ENCODE measurements around the gene PCDHGB5.
A peak's percentile ranks its signal among the peaks of the same experiment; 100 is the strongest.
"Not testable (repeated sequence)": the region's sequence is repeated elsewhere in the genome, so short reads cannot be mapped to it uniquely, and the experiment has no call there.

PCDHGB5 gene

DNA sequence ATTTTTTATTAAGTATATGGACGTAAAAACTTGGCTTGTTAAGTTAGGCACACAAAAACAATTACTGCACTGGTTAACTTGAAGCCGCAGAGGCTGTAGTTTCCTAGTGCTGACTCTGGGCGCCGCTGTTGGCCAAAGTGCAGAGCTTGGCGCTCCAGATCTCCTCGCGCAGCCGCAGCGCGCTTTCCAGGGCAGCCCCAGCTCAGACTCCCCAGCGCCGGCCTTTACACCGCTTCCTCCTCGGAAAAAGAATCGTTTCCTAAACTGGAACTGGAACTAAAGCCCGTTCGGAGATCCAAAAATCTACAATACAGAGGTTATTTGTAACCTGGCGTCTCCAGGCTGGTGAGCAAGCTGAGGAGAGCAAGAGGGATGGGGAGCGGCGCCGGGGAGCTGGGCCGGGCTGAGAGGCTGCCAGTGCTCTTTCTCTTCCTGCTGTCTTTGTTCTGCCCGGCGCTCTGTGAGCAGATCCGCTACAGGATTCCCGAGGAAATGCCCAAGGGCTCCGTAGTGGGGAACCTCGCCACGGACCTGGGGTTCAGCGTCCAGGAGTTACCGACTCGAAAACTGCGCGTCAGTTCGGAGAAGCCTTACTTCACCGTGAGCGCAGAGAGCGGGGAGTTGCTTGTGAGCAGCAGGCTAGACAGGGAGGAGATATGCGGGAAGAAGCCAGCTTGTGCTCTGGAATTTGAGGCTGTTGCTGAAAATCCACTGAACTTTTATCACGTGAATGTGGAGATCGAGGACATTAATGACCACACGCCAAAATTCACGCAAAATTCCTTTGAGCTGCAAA is at the start of gene PCDHGB5:
Gene PCDHGB5, plus strand, starts transcription at position 192 of the 796 bp plus-strand sequence. Its CDS starts 181 bp downstream, at position 373.
- DNase-seq (ENCODE audit: low spot score in 2 of 2), result peak in 1 of 2 experiments; percentile 6

DNA sequence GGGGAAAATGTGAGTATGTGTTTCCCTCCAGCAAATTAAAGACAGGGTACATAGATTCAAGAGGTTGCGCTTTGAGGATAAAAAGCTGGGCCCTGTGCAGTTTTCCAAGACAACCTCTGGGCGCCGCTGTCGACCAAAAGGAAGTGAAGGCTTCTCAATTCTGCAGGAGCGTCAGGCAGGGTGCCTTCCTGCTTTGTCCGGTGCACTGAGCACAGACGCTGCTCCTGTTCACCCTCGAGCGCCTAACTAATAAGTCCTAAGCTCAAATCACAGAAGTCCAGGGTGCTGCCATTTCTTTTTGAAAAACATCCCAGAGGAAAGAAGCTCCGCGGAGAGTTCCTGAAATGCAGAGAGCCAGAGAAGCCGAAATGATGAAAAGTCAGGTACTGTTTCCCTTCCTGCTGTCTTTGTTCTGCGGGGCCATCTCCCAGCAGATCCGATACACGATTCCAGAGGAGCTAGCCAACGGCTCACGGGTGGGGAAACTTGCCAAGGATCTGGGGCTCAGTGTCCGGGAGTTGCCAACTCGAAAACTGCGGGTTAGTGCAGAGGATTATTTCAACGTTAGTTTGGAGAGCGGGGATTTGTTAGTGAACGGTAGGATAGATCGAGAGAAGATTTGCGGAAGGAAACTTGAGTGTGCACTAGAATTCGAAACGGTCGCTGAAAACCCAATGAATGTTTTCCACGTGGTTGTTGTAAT is 47.7 kb upstream of the PCDHGB5 start, which contains the start of gene PCDHGB1:
Gene PCDHGB1, plus strand, starts transcription at position 183 of the 703 bp plus-strand sequence. Its CDS starts 162 bp downstream, at position 345.
- no peaks in the 10 kb centered on the region for H3K4me1 ChIP-seq
- no peaks in the 10 kb centered on the region for H3K36me3 ChIP-seq (replicated peaks)
- no peaks in the 10 kb centered on the region for H3K27me3 ChIP-seq (ENCODE audit: low read depth)
- in situ Hi-C loops (cut with MboI; ENCODE audit: low sequenced_read_pairs), result loop anchor here (10.0 kb wide), 1 partner anchor 215 kb away; no protein-coding TSS in a partner anchor
- DNase-seq (ENCODE audit: low spot score in 2 of 2), result peak; percentile 40 to 74
- H3K9me3 ChIP-seq, result no peaks in the 10 kb centered on the region
- H3K4me3 ChIP-seq, result no peak within 1 kb of the TSS

More for the DNA sequence above, at the start of gene PCDHGB5:
- H3K27me3 ChIP-seq (ENCODE audit: low read depth); H3K36me3 ChIP-seq (replicated peaks); in situ Hi-C loops (cut with MboI; ENCODE audit: low sequenced_read_pairs); H3K4me3 ChIP-seq; H3K9me3 ChIP-seq; H3K4me1 ChIP-seq: not testable (repeated sequence)

DNA sequence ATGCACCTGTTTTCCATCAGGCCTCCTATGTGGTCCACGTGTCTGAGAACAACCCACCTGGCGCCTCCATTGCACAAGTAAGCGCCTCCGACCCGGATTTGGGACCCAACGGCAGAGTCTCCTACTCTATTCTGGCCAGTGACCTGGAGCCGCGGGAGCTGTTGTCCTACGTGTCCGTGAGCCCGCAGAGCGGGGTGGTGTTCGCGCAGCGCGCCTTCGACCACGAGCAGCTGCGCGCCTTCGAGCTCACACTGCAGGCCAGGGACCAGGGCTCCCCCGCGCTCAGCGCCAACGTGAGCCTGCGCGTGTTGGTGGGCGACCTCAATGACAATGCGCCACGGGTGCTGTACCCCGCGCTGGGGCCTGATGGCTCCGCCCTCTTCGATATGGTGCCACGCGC is 46.2 kb upstream of the PCDHGB5 start:
- Histone ChIP-seq H3K9me3 (no peaks in the 10 kb centered on the region), H3K4me1 (no peaks in the 10 kb centered on the region), H3K4me3 (no peak overlapping the region), H3K36me3 (replicated peaks) (no peaks in the 10 kb centered on the region), H3K27me3 (ENCODE audit: low read depth) (no peaks in the 10 kb centered on the region)
- in situ Hi-C loops (cut with MboI; ENCODE audit: low sequenced_read_pairs), result loop anchor here (10.0 kb wide), 1 partner anchor 213 kb away; no protein-coding TSS in a partner anchor
- no peak for DNase-seq (ENCODE audit: low spot score in 2 of 2)

DNA sequence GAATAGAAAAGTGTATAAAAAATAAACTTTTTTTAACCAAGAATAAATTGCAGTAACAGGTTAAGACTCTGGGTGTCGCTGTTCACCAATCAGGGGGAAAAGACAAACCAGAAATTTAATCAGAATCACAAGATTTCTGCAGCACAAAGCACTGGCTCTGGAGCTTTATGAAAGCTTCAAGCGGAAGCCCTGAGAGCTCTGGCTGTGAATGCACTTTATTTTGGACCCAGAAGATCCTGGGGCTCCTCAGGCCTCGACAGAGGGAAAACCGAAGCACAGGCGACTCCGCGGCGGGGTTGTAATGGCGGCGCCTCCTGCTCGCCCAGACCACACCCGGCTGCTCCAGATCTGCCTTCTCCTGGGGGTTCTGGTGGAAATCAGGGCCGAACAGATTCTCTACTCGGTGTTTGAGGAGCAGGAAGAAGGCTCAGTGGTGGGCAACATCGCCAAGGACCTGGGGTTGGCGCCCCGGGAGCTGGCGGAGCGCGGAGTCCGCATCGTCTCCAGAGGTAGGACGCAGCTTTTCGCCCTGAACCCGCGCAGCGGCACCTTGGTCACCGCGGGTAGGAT is 42.8 kb upstream of the PCDHGB5 start, which contains the start of gene PCDHGA4:
Gene PCDHGA4, plus strand, starts transcription at position 122 of the 570 bp plus-strand sequence. Its CDS starts 87 bp downstream, at position 209.
- H3K27me3 ChIP-seq (ENCODE audit: low read depth), result no peaks in the 10 kb centered on the region
- no peaks in the 10 kb centered on the region for H3K4me1 ChIP-seq
- H3K36me3 ChIP-seq (replicated peaks), result no peaks in the 10 kb centered on the region
- no peak for DNase-seq (ENCODE audit: low spot score in 2 of 2)
- in situ Hi-C loops (cut with MboI; ENCODE audit: low sequenced_read_pairs), result loop anchor here (10.0 kb wide), 1 partner anchor 210 kb away; no protein-coding TSS in a partner anchor
- H3K4me3 ChIP-seq, result no peak within 1 kb of the TSS
- H3K9me3 ChIP-seq, result no peaks in the 10 kb centered on the region

DNA sequence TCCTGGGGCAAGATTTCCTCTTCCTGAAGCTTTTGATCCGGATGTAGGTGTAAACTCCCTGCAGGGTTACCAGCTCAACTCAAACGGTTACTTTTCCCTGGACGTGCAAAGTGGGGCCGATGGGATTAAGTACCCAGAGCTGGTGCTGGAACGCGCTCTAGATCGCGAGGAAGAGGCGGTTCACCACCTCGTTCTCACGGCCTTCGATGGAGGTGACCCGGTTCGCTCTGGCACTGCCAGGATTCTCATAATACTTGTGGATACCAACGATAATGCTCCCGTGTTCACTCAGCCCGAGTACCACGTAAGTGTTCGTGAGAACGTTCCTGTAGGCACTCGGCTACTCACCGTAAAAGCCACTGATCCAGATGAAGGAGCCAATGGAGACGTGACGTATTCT is 42.1 kb upstream of the PCDHGB5 start:
- Histone ChIP-seq H3K9me3 (no peaks in the 10 kb centered on the region), H3K4me1 (no peaks in the 10 kb centered on the region), H3K36me3 (replicated peaks) (no peaks in the 10 kb centered on the region), H3K27me3 (ENCODE audit: low read depth) (no peaks in the 10 kb centered on the region), H3K4me3 (no peak overlapping the region)
- no peak for DNase-seq (ENCODE audit: low spot score in 2 of 2)
- in situ Hi-C loops (cut with MboI; ENCODE audit: low sequenced_read_pairs), result loop anchor here (10.0 kb wide), 1 partner anchor 209 kb away; no protein-coding TSS in a partner anchor

DNA sequence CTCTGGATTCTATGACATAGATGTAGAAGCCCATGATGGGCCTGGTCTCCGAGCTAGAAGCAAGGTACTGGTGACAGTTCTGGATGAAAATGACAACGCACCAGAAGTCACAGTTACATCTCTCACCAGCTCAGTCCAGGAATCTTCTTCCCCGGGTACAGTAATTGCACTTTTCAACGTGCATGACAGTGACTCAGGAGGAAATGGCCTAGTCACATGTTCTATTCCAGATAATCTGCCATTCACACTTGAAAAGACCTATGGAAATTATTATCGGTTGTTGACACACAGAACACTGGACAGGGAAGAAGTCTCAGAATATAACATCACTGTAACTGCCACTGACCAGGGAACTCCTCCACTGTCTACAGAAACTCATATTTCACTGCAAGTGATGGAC is 41.6 kb upstream of the PCDHGB5 start:
- Histone ChIP-seq H3K36me3 (replicated peaks) (no peaks in the 10 kb centered on the region), H3K4me3 (no peak overlapping the region), H3K4me1 (no peaks in the 10 kb centered on the region), H3K9me3 (no peaks in the 10 kb centered on the region), H3K27me3 (ENCODE audit: low read depth) (no peaks in the 10 kb centered on the region)
- in situ Hi-C loops (cut with MboI; ENCODE audit: low sequenced_read_pairs), result loop anchor here (10.0 kb wide), 1 partner anchor 209 kb away; no protein-coding TSS in a partner anchor
- DNase-seq (ENCODE audit: low spot score in 2 of 2), result no peak

DNA sequence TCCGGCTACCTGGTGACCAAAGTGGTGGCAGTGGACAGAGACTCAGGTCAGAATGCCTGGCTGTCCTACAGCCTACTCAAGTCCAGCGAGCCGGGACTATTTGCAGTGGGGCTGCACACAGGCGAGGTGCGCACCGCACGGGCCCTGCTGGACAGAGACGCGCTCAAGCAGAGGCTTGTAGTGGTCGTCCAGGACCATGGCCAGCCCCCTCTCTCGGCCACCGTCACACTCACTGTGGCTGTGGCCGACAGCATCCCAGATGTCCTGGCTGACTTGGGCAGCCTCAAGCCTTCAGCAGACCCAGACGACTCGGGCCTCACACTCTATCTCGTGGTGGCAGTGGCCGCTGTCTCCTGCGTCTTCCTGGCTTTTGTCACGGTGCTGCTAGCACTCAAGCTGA is 40.8 kb upstream of the PCDHGB5 start:
- Histone ChIP-seq H3K4me3 (no peak overlapping the region), H3K36me3 (replicated peaks) (no peaks in the 10 kb centered on the region), H3K9me3 (no peaks in the 10 kb centered on the region), H3K27me3 (ENCODE audit: low read depth) (no peaks in the 10 kb centered on the region), H3K4me1 (no peaks in the 10 kb centered on the region)
- in situ Hi-C loops (cut with MboI; ENCODE audit: low sequenced_read_pairs), result loop anchor here (10.0 kb wide), 1 partner anchor 208 kb away; no protein-coding TSS in a partner anchor
- DNase-seq (ENCODE audit: low spot score in 2 of 2), result no peak

DNA sequence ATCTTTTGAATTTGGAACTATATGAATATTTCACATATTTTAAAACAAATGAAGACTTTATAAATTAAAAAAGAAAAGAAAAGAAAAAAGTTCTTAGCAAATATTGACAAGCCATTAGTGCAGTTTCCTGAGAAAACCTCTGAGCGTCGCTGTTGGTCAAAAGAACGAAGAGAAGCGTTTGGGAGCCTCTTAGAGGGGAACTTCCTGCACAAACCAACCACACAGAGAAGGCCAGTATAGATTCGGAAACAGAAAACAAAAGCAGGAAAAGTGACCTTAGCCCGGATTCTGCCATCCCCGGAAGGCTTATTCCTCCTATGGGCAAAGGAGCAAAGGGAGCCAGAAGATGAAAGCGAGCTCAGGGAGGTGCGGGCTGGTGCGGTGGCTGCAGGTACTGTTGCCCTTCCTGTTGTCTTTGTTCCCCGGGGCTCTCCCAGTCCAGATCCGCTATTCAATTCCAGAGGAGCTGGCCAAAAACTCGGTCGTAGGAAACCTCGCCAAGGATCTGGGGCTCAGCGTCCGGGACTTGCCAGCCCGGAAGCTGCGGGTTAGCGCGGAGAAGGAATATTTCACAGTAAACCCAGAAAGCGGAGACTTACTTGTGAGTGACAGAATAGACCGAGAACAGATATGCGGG is 37.8 kb upstream of the PCDHGB5 start, which contains the start of gene PCDHGB2:
Gene PCDHGB2, plus strand, starts transcription at position 205 of the 637 bp plus-strand sequence. Its CDS starts 142 bp downstream, at position 347.
- DNase-seq (ENCODE audit: low spot score in 2 of 2), result peak; percentile 27 to 29
- 0 out of 2 replicates have a peak, but pooled peaks cover 3% of the 10 kb centered on the region for H3K9me3 ChIP-seq
- H3K36me3 ChIP-seq (replicated peaks), result no peaks in the 10 kb centered on the region
- in situ Hi-C loops (cut with MboI; ENCODE audit: low sequenced_read_pairs), result loop anchor here (10.0 kb wide), 1 partner anchor 205 kb away; no protein-coding TSS in a partner anchor
- no peak within 1 kb of the TSS for H3K4me3 ChIP-seq
- H3K27me3 ChIP-seq (ENCODE audit: low read depth), result no peaks in the 10 kb centered on the region
- H3K4me1 ChIP-seq, result no peaks in the 10 kb centered on the region

DNA sequence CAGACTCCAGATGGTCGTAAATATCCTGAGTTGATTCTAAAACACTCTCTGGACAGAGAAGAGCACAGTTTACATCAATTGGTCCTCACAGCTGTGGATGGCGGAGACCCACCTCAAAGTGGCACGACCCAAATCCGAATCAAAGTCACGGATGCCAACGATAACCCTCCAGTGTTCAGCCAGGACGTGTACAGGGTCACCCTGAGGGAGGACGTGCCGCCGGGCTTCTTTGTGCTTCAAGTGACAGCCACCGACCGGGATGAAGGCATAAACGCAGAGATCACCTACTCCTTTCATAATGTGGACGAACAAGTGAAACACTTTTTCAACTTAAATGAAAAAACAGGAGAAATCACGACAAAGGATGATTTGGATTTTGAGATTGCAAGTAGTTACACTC is 37.1 kb upstream of the PCDHGB5 start:
- in situ Hi-C loops (cut with MboI; ENCODE audit: low sequenced_read_pairs), result no loop called here
- no peaks in the 10 kb centered on the region for H3K4me1 ChIP-seq
- H3K36me3 ChIP-seq (replicated peaks), result no peaks in the 10 kb centered on the region
- no peak overlapping the region for H3K4me3 ChIP-seq
- no peaks in the 10 kb centered on the region for H3K27me3 ChIP-seq (ENCODE audit: low read depth)
- DNase-seq (ENCODE audit: low spot score in 2 of 2), result no peak
- 0 out of 2 replicates have a peak, but pooled peaks cover 3% of the 10 kb centered on the region for H3K9me3 ChIP-seq

DNA sequence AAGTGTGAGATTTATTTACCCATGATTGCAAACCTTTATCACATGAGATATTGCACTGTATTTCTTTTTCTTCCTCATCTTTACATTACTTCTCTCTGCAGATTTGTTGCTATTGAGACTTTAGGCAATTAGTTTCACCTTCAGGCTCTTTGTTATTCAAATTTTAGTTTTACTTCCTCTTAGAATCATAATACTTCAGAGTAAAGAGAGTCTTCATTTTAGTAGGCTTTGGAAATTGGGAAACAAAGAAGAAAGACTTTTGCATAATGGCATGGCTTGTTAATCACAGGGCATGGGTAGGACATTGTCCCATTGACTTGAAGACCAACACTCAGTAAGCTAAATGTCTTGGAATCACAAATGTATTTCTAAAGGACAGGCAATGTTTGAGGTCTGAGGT is 35.0 kb upstream of the PCDHGB5 start:
- Histone ChIP-seq H3K4me1 (no peaks in the 10 kb centered on the region), H3K4me3 (no peak overlapping the region), H3K9me3 (0 out of 2 replicates have a peak, but pooled peaks cover 3% of the 10 kb centered on the region), H3K36me3 (replicated peaks) (no peaks in the 10 kb centered on the region), H3K27me3 (ENCODE audit: low read depth) (no peaks in the 10 kb centered on the region)
- no peak for DNase-seq (ENCODE audit: low spot score in 2 of 2)
- in situ Hi-C loops (cut with MboI; ENCODE audit: low sequenced_read_pairs), result no loop called here

DNA sequence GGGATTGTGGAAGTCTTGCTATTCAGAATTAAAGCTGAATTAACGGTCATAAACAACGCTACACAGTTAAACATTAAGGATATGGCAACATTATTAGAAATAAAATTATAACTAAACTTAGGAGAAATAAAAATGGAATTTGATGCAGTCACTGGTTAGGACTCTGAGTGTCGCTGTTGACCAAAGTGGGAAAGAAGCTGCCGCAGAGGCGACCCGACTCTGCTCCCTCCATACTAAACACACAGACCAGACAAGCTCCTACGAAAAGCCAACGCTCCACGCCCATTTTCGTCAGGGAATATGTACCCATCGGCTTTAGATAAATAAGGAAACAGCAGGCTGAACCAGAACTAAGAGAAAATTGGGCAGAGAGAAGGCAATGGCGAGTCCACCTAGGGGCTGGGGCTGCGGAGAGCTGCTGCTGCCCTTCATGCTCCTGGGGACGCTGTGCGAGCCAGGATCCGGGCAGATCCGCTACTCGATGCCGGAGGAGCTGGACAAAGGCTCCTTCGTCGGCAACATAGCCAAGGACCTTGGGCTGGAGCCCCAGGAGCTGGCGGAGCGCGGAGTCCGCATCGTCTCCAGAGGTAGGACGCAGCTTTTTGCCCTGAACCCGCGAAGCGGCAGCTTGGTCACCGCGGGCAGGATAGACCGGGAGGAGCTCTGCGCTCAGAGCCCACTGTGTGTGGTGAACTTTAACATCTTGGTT is 33.6 kb upstream of the PCDHGB5 start, which contains the start of gene PCDHGA5:
Gene PCDHGA5, plus strand, starts transcription at position 211 of the 709 bp plus-strand sequence. Its CDS starts 169 bp downstream, at position 380.
- Histone ChIP-seq H3K4me1 (no peaks in the 10 kb centered on the region), H3K27me3 (ENCODE audit: low read depth) (no peaks in the 10 kb centered on the region), H3K9me3 (0 out of 2 replicates have a peak, but pooled peaks cover 3% of the 10 kb centered on the region), H3K4me3 (no peak within 1 kb of the TSS), H3K36me3 (replicated peaks) (no peaks in the 10 kb centered on the region)
- no peak for DNase-seq (ENCODE audit: low spot score in 2 of 2)
- in situ Hi-C loops (cut with MboI; ENCODE audit: low sequenced_read_pairs), result no loop called here

All from HAP-1 (cell line).